TTC549 (cell line): ENCODE measurements around the gene UVSSA.

ENCODE experiments used
- FAIRE-seq: peaks from 2 replicates; lab custom pipeline; 2012; peaks lifted over from hg19 to GRCh38; lab: Jason Lieb, UNC

The UVSSA gene

GRCh38 chr4:1396806-1397455, 49.9 kb downstream of the UVSSA start:
- no peak for FAIRE-seq

DNA sequence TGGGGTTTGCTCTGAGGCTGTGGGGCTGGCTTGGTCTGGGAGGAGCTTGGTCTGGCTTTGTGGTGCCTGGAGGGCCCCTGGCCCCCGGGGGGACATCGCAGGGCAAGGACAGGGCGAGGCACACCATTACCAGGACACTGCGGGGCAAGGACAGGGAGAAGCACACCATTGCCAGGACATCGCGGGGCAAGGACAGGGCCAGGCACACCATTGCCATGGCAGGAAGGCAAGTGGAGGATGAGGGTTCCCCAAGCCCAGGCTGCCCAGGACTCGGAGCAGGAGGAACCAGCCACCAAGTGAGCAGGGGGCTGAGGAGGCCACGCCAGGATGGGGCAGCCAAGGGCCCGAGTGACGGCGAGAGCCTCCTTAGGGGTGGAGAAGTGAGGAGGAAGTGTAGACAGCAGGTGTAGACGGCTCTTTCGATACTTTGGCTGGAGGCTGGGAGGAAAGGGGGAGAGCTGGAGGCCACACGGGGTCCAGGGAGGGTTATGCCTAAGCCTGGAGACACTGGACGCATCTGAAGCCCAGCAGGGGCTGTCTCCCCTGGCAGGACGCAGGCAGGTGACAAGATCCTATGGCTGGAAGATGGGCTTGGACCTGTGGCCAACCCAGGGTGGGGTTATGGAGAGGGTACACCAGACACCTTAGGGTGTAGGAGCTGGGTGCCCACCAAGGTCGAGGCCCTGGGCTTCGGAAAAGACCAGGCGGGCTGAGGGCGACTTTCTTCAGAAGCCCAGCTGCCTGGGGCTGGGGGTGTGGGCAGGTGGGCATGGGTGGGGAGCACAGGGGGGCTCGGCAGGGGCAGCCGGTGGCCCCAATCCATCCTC, 51.9 kb downstream of the UVSSA start:
- no peak for FAIRE-seq

- no peak for FAIRE-seq
Measured at GRCh38 chr4:1399508-1400190, 52.6 kb downstream of the UVSSA start.

DNA sequence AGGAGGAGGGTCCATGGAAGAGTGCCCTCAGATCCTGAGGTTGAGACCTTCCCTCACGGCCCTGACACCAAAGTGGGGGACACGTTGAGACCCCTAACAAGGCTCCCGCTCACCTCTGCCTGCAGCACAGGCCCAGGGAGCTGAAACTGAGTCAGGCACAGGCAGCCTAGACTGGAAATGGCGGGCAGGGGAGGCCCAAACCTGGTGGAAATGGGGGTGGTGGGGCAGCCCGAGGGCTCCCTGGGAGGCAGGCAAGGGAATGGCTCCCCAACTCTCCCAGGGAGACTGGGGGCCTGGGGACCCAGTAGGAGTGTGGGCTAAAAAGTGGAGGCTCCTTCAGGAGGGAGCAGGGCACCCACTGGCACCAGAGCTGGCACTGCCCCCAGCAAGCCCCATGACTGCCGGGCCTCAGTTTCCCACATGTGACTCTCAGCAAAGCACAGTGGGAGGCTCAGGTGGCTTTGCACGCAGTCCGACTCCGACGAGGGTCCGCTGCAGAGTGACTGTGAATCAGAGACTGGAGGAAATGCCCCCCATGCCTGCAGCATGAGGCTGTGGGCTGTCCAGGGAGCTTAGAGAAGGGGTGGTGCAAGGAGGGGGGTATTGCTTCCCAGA, 53.3 kb downstream of the UVSSA start:
- no peak for FAIRE-seq

DNA sequence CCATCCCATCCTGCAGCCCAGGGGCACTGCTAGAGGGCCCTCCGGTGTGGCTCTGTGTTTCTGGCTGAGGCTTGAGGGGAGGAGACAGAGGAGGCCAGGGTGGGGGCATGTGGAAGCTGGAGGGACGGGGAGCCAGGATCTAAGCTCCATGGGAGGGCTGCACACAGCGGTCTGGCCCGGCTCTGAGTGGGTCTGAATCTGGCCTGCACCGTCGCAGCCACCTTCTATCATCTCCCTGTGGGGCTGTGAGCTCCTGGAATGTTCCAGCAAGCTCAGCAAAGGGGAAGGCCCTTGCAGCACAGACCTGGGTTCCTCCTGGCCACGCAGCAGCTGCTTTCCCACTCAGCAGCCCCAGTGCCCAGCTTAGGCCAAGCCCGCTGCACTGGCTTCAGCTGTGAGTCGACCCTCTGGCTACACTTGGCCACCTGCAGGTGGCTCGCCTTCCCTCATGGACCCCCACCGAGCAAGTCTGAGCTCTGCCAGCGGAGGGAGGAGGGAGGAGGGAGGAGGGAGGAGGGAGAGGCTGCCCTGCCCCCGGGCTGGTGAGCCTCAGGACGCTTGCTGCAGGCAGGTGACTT, 53.9 kb downstream of the UVSSA start:
- FAIRE-seq = no peak

DNA sequence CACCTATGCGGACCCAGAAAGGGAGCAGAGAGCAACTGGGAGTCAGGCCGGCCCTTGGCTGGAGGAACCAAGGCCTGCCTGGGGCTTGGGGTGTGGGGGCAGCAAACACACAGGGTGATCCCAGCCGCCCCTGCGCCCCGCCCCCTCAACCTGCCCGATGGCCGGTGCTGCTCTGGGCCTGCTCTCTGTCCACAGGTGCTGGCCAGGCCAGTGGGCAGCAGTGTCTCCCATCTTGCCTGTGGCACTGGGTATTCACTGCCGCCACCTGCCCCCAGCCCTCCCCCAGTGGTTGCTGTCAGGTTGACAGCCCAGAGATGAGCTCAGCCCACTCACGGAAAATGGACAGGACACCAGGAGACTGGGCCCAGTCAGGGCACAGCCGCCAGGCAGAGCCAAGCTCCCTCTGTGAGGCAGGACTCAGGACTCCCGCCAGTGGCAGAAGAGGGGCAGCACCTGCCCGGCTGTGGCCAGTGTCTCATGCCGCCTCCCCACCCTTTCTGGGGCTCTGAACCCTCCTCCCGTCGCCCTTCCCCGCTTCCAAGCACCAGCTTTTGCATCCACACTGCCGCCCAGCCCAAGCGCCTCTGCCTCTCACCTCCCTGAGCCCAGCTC, 54.5 kb downstream of the UVSSA start:
- FAIRE-seq = no peak

- no peak for FAIRE-seq
Measured at GRCh38 chr4:1402021-1402515, 55.1 kb downstream of the UVSSA start.

DNA sequence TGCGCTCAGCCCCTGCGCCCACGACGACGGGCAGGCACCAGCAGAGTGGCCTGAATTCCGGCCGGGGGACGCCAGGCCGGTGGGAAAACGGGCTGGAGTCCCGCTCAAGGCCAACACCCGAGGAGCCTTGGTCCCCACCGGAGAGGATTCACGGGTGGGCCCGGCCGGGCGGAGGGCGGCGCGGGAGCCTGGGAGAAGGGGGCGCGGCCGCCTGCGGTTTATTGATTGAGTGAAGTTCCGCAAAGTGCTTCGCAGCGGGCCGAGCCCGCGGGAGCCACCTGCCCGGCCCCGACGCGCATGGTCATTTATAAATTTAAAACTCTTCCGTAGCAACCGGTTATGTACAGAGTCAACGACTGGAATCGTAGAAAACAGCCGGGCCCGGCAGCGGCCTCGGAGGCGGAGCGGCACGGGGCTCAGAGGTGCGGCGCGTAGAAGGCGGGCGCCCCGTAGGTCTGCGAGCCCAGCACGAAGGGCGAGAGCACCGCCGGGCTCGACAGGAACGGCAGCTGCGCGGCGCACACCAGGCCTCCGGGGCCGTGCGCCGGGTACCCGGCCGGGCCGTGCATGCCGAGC, 55.6 kb downstream of the UVSSA start:
- FAIRE-seq = no peak

DNA sequence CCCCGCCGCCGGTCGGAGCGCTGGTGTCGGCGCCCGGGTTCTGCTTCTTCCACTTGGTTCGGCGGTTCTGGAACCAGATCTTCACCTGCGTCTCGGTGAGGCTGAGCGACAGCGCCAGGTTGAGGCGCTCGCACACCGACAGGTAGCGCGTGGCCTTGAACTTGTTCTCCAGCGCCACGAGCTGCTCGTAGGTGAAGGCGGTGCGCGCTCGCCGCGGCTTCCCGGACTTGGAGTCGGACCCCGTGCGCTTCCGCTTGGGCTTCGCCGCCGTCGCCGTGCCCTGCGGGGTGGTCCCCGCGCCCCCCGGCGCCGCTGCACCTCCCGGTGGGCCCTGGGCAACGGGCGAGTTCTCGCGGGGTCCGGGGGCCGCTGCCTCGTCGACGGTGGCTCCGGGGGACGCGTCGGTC, 56.2 kb downstream of the UVSSA start:
- no peak for FAIRE-seq

DNA sequence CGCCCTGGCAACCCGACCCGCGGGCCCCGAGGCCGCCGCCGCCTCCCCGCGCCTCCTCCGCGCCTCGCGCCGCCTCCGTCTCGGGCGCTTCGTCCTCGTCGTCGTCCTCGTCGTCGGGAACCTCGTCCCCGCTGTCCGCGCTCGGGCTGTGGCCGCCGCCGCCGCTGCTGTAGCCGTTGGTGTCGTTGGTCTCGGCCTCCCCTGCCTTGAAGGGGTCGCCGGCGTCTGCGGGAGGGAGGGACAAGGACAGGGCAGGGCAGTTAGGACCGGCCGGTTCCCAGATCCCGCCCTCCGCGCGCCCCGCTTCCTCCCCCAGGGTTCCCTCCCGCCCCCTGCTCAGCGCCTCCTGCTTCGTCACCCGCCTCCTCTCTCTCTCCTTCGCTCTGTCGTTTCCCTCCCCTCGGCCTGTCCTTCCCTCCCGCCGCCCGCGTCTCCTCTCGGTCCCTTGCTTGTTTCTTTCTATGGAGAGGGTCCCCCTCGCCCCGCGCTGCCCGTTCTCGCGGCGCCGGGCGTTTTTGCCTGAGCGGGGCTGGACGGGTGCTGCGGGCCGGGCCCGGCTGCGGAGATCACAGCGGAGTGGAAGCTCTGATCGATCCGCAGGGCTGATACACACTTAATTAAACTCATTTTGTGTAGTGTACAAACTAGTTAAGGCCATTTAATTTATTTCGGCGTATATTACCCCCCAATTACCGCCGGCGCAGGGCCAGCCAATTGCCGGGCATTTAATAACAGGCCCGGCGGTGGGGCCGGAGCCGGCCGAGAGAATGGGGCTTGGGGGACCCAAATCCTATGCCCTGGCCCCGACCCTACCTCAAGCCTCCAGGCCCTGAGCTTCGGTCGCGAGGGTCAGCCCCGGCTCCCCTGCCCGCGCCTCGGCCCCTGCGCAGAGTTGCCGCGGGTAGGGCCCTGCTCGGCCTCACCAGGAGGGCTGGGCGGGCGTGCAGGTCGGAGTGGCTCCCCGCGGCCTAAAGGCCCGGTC, 56.9 kb downstream of the UVSSA start:
- FAIRE-seq = no peak

DNA sequence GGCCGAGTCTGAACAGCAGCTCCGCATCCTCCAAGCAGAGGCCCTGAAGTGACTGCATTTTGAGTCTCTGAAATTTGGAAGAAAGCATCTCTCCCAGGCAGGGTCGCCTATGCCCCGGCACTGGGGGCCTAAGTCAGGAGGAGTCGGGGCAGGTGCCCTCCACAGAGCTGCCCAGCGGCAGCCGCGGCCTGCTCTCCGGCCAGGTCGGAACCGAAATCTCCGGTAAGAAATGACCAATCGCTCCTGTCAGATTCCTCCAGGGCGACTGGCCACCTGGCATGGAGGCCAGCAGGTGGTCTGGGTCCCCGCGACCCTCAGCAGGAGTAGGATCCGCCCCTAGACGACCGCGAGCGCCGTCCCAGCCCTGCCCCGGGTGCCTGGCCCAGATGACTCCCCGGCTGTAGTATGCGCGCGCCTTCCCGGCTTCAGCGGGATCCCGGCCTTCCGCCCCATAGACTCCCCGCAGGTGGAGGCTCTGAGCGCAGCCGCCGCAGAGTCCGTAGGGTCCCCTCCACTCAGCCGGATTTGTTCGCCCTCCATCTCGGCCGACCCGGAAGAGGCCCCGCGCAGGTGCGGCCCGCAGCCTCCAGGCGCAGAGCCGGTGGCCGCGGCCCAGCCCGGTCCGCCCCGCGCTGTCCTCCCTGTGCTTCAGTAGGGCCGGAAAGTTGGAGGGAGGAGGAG, 57.7 kb downstream of the UVSSA start:
- no peak for FAIRE-seq

GRCh38 chr4:1405254-1405635, 58.2 kb downstream of the UVSSA start:
- FAIRE-seq = no peak

GRCh38 chr4:1405636-1406393, 58.8 kb downstream of the UVSSA start:
- FAIRE-seq = no peak

DNA sequence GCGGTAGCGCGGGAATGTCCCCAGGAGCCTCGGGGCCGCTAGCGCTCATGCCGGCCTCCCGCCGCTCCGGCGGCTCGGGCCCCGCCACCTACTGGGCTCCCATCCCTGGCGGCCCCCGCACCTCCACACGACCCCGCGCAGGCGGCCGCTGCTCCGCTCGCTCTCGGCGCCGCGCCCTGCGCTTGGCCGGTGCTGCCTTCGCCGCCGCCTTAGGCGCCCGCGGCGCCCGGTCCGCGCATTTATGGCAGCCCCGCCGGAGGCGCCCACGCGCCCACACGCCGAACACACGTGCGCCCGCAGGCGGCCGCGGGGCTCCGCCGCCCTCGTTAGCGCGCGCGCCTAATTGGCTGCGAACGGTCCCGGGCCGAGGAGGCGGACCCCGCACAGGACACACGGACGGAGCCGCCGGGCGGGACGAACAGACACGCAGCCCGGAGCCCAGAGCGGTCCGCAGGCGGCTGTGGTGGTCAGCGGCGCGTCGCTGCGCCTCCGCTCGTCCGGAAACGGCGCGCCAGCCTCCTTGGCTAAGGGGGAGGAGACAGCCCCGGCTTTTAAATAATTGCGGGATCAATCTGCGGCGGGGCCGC, 59.5 kb downstream of the UVSSA start, which contains the start of gene NKX1-1:
Gene NKX1-1, minus strand, starts transcription at position 49 of the 587 bp plus-strand sequence. Its CDS starts 0 bp downstream, at position 49.
- FAIRE-seq = no peak

GRCh38 chr4:1406981-1407656, 60.1 kb downstream of the UVSSA start:
- no peak for FAIRE-seq

- no peak for FAIRE-seq
Measured at GRCh38 chr4:1407657-1408333, 60.8 kb downstream of the UVSSA start.

- no peak for FAIRE-seq
Measured at GRCh38 chr4:1408418-1408817, 61.4 kb downstream of the UVSSA start.
